Measurements from ENCODE around the gene CELF3.

CELF3 gene

GRCh38 chr1:151720974-151721787 lies 4.6 kb upstream of the CELF3 start, which contains the start of gene RIIAD1:
Gene RIIAD1, plus strand, starts transcription at chr1:151721522. Its CDS starts 15 bp downstream, at chr1:151721537.
- no peak for DNase-seq (ENCODE audit: low read depth)

- DNase-seq (ENCODE audit: low read depth), result no peak
Observed at GRCh38 chr1:151720554-151720953, 4.0 kb upstream of the CELF3 start.

- no peak for DNase-seq (ENCODE audit: low read depth)
Observed at GRCh38 chr1:151720125-151720524, 3.5 kb upstream of the CELF3 start.

- no peak for DNase-seq (ENCODE audit: low read depth)
Observed at GRCh38 chr1:151718666-151719065, 2.1 kb upstream of the CELF3 start.

- no peak for DNase-seq (ENCODE audit: low read depth)
Observed at GRCh38 chr1:151718011-151718431, 1.4 kb upstream of the CELF3 start.

- DNase-seq (ENCODE audit: low read depth), result no peak
Observed at GRCh38 chr1:151716405-151716762, 219 bp downstream of the CELF3 start.

- no peak for DNase-seq (ENCODE audit: low read depth)
Observed at GRCh38 chr1:151715726-151716404, 738 bp downstream of the CELF3 start.

- no peak for DNase-seq (ENCODE audit: low read depth)
Observed at GRCh38 chr1:151714820-151715725, 1.5 kb downstream of the CELF3 start.

GRCh38 chr1:151713874-151714273 lies 2.7 kb downstream of the CELF3 start:
- no peak for DNase-seq (ENCODE audit: low read depth)

- no peak for DNase-seq (ENCODE audit: low read depth)
Observed at GRCh38 chr1:151713044-151713443, 3.6 kb downstream of the CELF3 start.

- DNase-seq (ENCODE audit: low read depth), result no peak
Observed at GRCh38 chr1:151711951-151712350, 4.7 kb downstream of the CELF3 start.

GRCh38 chr1:151711044-151711800 lies 5.4 kb downstream of the CELF3 start:
- DNase-seq (ENCODE audit: low read depth), result no peak

- DNase-seq (ENCODE audit: low read depth), result no peak
Observed at GRCh38 chr1:151710187-151710840, 6.3 kb downstream of the CELF3 start.

- DNase-seq (ENCODE audit: low read depth), result no peak
Observed at GRCh38 chr1:151708891-151709290, 7.7 kb downstream of the CELF3 start.

GRCh38 chr1:151707541-151708065 lies 9.0 kb downstream of the CELF3 start:
- DNase-seq (ENCODE audit: low read depth), result no peak

- DNase-seq (ENCODE audit: low read depth), result no peak
Observed at GRCh38 chr1:151706464-151707415, 9.9 kb downstream of the CELF3 start.

- no peak for DNase-seq (ENCODE audit: low read depth)
Observed at GRCh38 chr1:151705753-151706463, 10.7 kb downstream of the CELF3 start.

- no peak for DNase-seq (ENCODE audit: low read depth)
Observed at GRCh38 chr1:151705146-151705545, 11.5 kb downstream of the CELF3 start.

GRCh38 chr1:151704246-151704645 lies 12.4 kb downstream of the CELF3 start:
- no peak for DNase-seq (ENCODE audit: low read depth)
